Activated CD4-positive, CD25-positive, alpha-beta regulatory T cell treated with anti-CD3 and anti-CD28 coated beads, Interleukin-2, amount 50 U/mL, for 24 hours (primary cell): ENCODE results near the gene TDO2.

Source experiments
- ATAC-seq, 2 donors: fragments of 150-1000 bp; cut with Tn5 transposase; one replicate each; pipeline ENCODE4 v1.10.0; 2021; ENCODE audit warnings: mild to moderate bottlenecking in 1 of 2, moderate library complexity in 1 of 2

TDO2 gene

GRCh38 chr4:155954939-155955338 is 51.4 kb downstream of the TDO2 start:
- no peak for ATAC-seq

GRCh38 chr4:155956461-155956860 is 53.0 kb downstream of the TDO2 start:
- no peak for ATAC-seq

GRCh38 chr4:155959417-155959816 is 55.9 kb downstream of the TDO2 start:
- ATAC-seq = no peak

DNA sequence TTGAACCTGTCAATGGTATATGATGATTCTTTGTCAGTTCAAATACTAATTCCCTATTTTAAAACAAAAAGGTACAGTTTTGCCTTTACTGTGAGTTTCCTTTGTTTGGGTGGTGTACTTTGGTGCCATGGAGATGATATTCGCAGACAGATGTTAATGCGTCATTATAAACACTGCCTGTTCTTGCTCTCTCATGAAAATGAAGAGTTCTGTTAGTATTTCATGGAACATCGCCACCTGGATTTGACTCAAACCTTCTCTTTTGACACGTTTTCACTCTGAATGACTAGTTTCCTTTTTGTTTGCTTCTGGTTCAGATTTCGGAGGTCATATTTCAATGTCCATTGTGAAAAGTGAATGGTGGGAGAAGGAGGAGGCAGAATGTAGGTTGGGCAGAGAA is 57.0 kb downstream of the TDO2 start:
- no peak for ATAC-seq

- ATAC-seq = no peak
Measured at GRCh38 chr4:155961575-155961974, 58.1 kb downstream of the TDO2 start.

DNA sequence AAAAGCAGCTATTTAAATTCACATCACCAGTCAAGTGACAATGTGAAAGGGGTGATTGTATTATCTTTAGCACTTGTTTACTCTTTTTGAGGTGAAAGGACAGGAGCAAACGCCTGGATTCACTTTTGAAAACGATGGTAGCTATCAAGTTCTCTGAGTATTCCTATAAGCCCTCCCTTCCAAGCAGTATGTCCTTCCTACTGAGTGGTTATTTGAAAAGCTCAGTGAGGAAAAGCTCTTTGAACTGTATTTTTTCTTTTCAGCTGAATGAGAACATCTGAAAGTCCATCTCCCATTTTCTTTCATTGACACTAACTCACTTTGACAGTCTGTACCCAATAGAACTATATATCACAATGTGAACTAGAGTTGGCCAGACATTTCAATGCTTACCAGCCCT is 59.3 kb downstream of the TDO2 start:
- no peak for ATAC-seq

DNA sequence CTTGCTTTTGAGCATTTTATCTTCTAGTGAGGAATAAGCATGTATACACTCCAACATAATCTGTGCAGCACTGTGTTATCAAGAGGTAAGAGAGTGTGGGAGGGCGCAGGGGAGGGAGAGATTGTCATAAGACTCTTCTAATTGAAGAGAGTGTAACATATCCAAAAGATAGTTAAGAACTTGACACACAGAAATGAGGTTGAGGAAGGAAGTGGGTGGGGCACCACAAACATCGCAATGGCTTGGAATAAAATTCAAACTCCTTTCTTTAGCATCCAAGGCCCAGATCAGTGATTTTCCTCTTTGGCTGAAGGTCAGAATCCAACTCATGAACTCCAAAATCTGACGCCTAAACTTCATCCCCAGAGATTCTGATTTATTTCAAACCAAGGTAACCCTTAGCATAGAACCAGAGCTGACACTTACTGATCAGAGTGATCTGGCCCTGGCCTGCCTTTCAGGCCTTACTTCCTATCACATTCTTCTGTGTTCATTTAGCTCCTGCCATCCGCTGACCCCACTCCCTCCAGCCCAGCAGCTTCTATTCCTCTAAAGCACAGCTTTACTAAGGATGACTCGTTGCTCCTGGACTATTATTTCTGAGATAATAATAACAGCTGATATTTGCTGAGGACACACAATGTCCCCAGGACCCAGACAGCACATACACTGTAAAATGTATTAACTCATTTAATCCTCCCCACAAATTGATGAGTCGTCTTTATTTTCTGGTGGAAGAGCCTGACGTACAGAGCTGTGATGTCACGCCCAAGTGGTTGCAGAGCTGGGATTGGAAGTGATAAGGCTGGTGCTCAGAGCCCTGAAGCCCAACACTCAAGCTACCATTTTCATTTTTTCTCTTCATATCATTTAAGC is 60.8 kb downstream of the TDO2 start:
- no peak for ATAC-seq

DNA sequence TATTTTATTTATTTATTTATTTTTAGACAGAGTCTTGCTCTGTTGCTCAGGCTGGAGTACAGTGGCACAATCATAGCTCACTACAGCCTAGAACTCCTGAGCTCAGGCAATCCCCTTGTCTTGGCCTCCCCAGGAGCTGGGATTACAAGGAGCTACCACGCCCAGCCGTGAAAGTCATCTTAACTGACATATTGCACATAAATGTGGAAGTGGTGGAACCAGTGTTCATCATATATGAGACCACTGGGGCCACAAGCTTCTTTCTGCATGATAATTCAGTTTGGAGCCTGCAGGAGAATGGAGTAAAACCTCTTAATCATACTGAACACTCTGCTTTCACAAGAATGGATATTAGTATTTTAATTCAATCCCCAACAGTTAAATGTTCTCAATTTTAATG is 62.7 kb downstream of the TDO2 start:
- ATAC-seq = no peak

GRCh38 chr4:155966731-155967395 is 63.4 kb downstream of the TDO2 start:
- ATAC-seq = no peak
